Measurements from ENCODE around the gene PIM3.
A peak's percentile ranks its signal among the peaks of the same experiment; 100 is the strongest.
"Not testable (repeated sequence)": the region's sequence is repeated elsewhere in the genome, so short reads cannot be mapped to it uniquely, and the experiment has no call there.

PIM3 gene

GRCh38 chr22:49975543-49976389 lies 15.2 kb downstream of the PIM3 start:
- CTCF ChIA-PET: no interaction called here

GRCh38 chr22:49976439-49977175 lies 16.0 kb downstream of the PIM3 start:
- ChIA-PET POLR2A (no interaction called here), CTCF (interaction anchor here (0.7 kb wide), 1 partner anchor 235 kb away, joined by 8 read pairs; no protein-coding TSS in a partner anchor)
- TF ChIP-seq LEF1 (IDR thresholded peaks at IDR 0.05; ENCODE audit: borderline replicate concordance) (no peak), SUZ12 (IDR thresholded peaks at IDR 0.05) (no peak), FOXK2 (IDR thresholded peaks at IDR 0.05) (no peak), ELF4 (IDR thresholded peaks at IDR 0.05) (no peak), NFRKB (IDR thresholded peaks at IDR 0.05) (no peak), CTBP1 (IDR thresholded peaks at IDR 0.05; ENCODE audit: borderline replicate concordance) (no peak)
- DNase-seq (ENCODE audit: extremely low spot score): no peak

More at GRCh38 chr22:49975543-49976389, 15.2 kb downstream of the PIM3 start:
- peak; percentile 66; the same call in 1 of the 2 replicates for TF ChIP-seq TARDBP (IDR thresholded peaks at IDR 0.05)
- no peak for TF ChIP-seq SP1 (IDR thresholded peaks at IDR 0.05)
- POLR2A ChIA-PET: no interaction called here
- DNase-seq (ENCODE audit: extremely low spot score): no peak

- CTCF ChIA-PET: no interaction called here
Measured at GRCh38 chr22:49977578-49977977, 17.0 kb downstream of the PIM3 start.

GRCh38 chr22:49979587-49980264 lies 19.2 kb downstream of the PIM3 start:
- peak; percentile 57 for DNase-seq (ENCODE audit: extremely low spot score)
- POLR2A ChIA-PET: no interaction called here
- TF ChIP-seq BHLHE40 (IDR thresholded peaks at IDR 0.05; ENCODE audit: borderline replicate concordance): no peak
- TF ChIP-seq ARNT (IDR thresholded peaks at IDR 0.05): no peak
- no peak for TF ChIP-seq FOXA1 (IDR thresholded peaks at IDR 0.05)
- no peak for TF ChIP-seq L3MBTL2 (conservative IDR thresholded peaks at IDR 0.05)
- no peak for TF ChIP-seq NFRKB (IDR thresholded peaks at IDR 0.05)
- CTCF ChIA-PET: interaction anchor here (0.6 to 1.1 kb wide), 5 partner anchors 14 to 88 kb away, joined by 3 to 4 read pairs (median 3); no protein-coding TSS in a partner anchor

More at GRCh38 chr22:49977578-49977977, 17.0 kb downstream of the PIM3 start:
- TF ChIP-seq BHLHE40 (IDR thresholded peaks at IDR 0.05; ENCODE audit: borderline replicate concordance) (no peak), LEF1 (IDR thresholded peaks at IDR 0.05; ENCODE audit: borderline replicate concordance) (no peak), ARNT (IDR thresholded peaks at IDR 0.05) (no peak), NFRKB (IDR thresholded peaks at IDR 0.05) (no peak), SUZ12 (IDR thresholded peaks at IDR 0.05) (no peak), L3MBTL2 (conservative IDR thresholded peaks at IDR 0.05) (no peak)
- POLR2A ChIA-PET: no interaction called here
- DNase-seq (ENCODE audit: extremely low spot score): no peak

- CTCF ChIA-PET; POLR2A ChIA-PET; DNase-seq (ENCODE audit: extremely low spot score): not testable (repeated sequence)
Measured at GRCh38 chr22:49981799-49982198, 21.2 kb downstream of the PIM3 start.

- CTCF ChIA-PET: no interaction called here
- POLR2A ChIA-PET: no interaction called here
- DNase-seq (ENCODE audit: extremely low spot score): no peak
- TF ChIP-seq SUZ12 (IDR thresholded peaks at IDR 0.05): no peak
- TF ChIP-seq CTBP1 (IDR thresholded peaks at IDR 0.05; ENCODE audit: borderline replicate concordance): no peak
- TF ChIP-seq FOXK2 (IDR thresholded peaks at IDR 0.05): no peak
- TF ChIP-seq FOXM1 (IDR thresholded peaks at IDR 0.05; ENCODE audit: borderline replicate concordance): no peak
- TF ChIP-seq SP1 (IDR thresholded peaks at IDR 0.05): no peak
- no peak for TF ChIP-seq BHLHE40 (IDR thresholded peaks at IDR 0.05; ENCODE audit: borderline replicate concordance)
- no peak for TF ChIP-seq L3MBTL2 (conservative IDR thresholded peaks at IDR 0.05)
- no peak for TF ChIP-seq ZNF384 (IDR thresholded peaks at IDR 0.05)
- TF ChIP-seq PKNOX1 (IDR thresholded peaks at IDR 0.05): no peak
- TF ChIP-seq ARNT (IDR thresholded peaks at IDR 0.05): no peak
Measured at GRCh38 chr22:49983148-49984042, 22.8 kb downstream of the PIM3 start.

GRCh38 chr22:49986325-49986724 lies 25.8 kb downstream of the PIM3 start:
- DNase-seq (ENCODE audit: extremely low spot score): no peak
- CTCF ChIA-PET: no interaction called here
- no peak for TF ChIP-seq PKNOX1 (IDR thresholded peaks at IDR 0.05)
- no peak for TF ChIP-seq NFRKB (IDR thresholded peaks at IDR 0.05)
- no peak for TF ChIP-seq FOXA1 (IDR thresholded peaks at IDR 0.05)
- no peak for TF ChIP-seq ARNT (IDR thresholded peaks at IDR 0.05)
- no peak for TF ChIP-seq HDGF (IDR thresholded peaks at IDR 0.05; ENCODE audit: borderline replicate concordance)
- TF ChIP-seq SP1 (IDR thresholded peaks at IDR 0.05): no peak
- no peak for TF ChIP-seq ELF4 (IDR thresholded peaks at IDR 0.05)
- TF ChIP-seq TARDBP (IDR thresholded peaks at IDR 0.05): no peak
- no peak for TF ChIP-seq L3MBTL2 (conservative IDR thresholded peaks at IDR 0.05)
- no peak for TF ChIP-seq BHLHE40 (IDR thresholded peaks at IDR 0.05; ENCODE audit: borderline replicate concordance)
- TF ChIP-seq FOXM1 (IDR thresholded peaks at IDR 0.05; ENCODE audit: borderline replicate concordance): no peak
- no peak for TF ChIP-seq SUZ12 (IDR thresholded peaks at IDR 0.05)
- POLR2A ChIA-PET: no interaction called here

GRCh38 chr22:49989826-49990225 lies 29.3 kb downstream of the PIM3 start:
- POLR2A ChIA-PET; DNase-seq (ENCODE audit: extremely low spot score); CTCF ChIA-PET: not testable (repeated sequence)

All from HEK293T (cell line).